HG03457 (cell line): ENCODE data around the gene PAPOLB.
"Not testable (repeated sequence)": the region's sequence is repeated elsewhere in the genome, so short reads cannot be mapped to it uniquely, and the experiment has no call there.

Experiments used
- ATAC-seq: cut with Tn5 transposase; IDR thresholded peaks from one replicate; pipeline ENCODE4 v1.9.1; 2021; ENCODE audit warnings: moderate number of reproducible peaks; ENCODE audit not compliant: unreplicated experiment

PAPOLB gene

GRCh38 chr7:4861673-4862072, at the start of gene PAPOLB:
Gene PAPOLB, minus strand, starts transcription at chr7:4862030. Its CDS starts 220 bp downstream, at chr7:4861810.
- ATAC-seq: no peak

GRCh38 chr7:4911111-4911828, 49.4 kb upstream of the PAPOLB start:
- no peak for ATAC-seq

DNA sequence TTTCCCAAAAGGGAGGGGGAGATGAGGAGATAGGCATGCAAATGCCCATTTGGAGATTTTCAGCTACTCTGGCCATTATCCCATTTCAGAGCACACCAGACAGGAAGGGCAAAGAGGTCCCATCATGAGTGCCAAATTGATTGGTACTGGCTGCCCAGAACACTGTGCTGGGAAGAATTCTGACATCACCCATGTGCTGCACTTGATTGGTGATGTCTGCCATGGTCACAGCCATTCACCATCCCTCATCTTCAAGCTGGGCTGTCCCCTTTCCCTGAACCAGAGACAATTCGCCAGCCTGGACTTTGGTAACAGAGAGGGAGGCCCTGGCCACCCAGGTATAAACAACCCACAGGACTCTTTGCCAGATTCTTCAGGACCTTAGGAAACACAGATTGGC, 44.9 kb upstream of the PAPOLB start:
- no peak for ATAC-seq

GRCh38 chr7:4905171-4905570, 43.3 kb upstream of the PAPOLB start:
- ATAC-seq: no peak

GRCh38 chr7:4904346-4904745, 42.5 kb upstream of the PAPOLB start:
- no peak for ATAC-seq

- ATAC-seq: no peak
Observed at GRCh38 chr7:4895766-4896165, 33.9 kb upstream of the PAPOLB start.

- no peak for ATAC-seq
Observed at GRCh38 chr7:4894482-4894881, 32.7 kb upstream of the PAPOLB start.

DNA sequence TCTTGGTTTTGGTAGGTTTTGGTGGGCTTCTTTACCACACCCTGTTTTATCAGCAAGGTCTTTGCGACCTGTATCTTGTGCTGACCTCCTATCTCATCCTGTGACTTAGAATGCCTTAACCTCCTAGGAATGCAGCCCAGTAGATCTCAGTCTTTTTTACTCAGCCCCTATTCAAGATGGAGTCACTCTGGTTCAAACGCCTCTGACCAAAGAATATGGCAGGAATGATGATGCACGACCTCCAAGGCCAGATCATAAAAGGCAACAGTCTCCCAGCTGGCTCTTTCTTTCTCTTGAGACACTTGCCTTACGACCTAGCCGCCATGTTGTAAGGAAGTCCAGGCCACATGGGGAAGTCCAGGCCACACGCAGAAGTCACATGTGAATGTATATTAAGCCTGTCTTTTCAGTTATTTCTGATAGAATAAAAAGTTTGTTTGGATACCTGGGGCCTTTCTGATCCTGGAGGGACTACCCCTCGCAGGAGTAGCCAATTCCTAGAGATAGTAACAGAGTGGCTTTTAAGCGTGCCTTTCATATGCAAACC, 32.2 kb upstream of the PAPOLB start:
- no peak for ATAC-seq

DNA sequence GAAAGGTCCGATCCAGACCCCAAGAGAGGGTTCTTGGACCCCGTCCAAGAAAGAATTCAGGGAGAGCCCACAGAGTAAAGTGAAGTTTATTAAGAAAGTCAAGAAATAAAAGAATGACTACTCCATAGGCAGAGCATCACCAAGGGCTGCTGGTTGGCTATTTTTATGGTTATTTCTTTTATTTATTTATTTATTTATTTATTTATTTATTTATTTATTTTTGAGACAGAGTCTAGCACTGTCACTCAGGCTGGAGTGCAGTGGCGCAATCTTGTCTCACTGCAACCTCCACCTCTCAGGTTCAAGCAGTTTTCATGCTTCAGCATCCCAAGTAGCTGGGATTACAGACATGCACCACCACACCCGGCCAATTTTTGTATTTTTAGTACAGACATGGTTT, 31.4 kb upstream of the PAPOLB start:
- ATAC-seq: not testable (repeated sequence)

DNA sequence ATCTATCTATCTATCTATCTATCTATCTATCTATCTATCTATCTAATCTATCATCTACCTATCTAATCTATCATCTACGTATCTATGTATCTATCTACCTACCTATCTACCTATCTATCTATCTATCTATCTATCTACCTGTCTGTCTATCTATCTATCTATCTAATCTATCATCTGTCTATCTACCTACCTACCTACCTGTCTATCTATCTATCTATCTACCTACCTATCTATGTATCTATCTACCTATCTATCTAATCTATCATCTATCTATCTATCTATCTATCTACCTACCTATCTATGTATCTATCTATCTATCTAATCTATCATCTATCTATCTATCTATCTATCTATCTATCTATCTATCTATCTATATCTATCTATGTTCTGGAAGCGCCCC, 29.7 kb upstream of the PAPOLB start:
- not testable (repeated sequence) for ATAC-seq

- no peak for ATAC-seq
Observed at GRCh38 chr7:4889682-4890081, 27.9 kb upstream of the PAPOLB start.

- ATAC-seq: no peak
Observed at GRCh38 chr7:4888161-4888560, 26.3 kb upstream of the PAPOLB start.

DNA sequence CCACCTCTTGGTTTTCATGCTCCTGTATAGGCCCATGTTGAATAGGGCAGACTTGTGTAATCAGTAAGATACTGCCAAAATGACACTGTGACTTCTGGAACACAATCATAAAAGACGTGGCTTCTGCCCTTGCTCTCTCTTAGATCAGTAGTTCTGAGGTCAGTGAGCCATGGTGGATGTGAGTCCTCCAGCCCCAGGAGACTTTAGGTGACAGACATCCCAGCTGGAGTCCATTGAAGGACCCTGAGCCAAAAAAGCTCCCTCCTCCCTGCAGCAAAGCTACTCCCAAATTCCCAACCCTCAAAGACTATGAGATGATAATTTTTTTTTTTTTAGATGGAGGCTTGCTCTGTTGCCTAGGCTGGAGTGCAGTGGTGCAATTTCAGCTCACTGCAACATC, 24.8 kb upstream of the PAPOLB start:
- ATAC-seq: no peak

DNA sequence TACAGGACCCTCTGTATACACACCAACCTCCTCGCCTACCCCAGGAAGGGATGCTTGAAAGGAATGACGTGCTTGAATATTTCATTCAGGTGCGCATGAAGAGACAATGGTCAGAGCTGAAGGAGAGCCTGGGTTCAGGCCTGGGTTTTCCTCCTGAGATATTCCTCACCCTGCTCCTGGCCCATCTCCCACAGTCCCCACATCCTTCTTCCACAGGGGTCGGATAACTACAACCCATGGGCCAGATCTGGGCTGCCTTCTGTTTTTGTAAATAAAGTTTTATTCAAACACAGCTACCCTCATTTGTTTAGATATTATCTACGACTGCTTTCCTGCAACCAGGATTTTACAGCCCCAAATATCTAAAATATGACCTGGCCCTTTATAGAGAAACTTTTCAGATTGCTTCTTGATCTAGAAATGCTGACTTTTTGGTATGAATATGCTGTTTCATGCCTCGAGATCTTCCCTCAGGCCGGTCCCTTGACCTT, 23.5 kb upstream of the PAPOLB start:
- ATAC-seq: no peak

DNA sequence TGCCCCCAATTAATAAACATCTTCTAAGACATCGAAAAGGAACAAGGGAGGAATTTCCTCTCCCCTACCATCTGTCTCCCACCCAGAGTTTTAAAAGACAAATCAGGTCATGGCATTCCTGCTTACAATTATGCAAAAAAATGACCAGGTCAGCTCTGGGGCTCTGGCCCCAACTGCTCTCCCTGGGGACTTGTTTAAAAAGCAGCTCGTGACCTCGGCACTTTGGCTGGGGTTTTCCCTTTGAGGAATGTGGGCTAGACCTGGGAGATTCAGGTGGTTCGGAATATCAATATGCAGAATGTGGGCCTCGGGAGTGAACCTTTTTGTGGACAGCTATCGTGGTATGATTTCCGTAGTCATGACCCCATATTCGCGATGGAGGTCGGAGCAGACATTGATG, 22.3 kb upstream of the PAPOLB start:
- no peak for ATAC-seq

DNA sequence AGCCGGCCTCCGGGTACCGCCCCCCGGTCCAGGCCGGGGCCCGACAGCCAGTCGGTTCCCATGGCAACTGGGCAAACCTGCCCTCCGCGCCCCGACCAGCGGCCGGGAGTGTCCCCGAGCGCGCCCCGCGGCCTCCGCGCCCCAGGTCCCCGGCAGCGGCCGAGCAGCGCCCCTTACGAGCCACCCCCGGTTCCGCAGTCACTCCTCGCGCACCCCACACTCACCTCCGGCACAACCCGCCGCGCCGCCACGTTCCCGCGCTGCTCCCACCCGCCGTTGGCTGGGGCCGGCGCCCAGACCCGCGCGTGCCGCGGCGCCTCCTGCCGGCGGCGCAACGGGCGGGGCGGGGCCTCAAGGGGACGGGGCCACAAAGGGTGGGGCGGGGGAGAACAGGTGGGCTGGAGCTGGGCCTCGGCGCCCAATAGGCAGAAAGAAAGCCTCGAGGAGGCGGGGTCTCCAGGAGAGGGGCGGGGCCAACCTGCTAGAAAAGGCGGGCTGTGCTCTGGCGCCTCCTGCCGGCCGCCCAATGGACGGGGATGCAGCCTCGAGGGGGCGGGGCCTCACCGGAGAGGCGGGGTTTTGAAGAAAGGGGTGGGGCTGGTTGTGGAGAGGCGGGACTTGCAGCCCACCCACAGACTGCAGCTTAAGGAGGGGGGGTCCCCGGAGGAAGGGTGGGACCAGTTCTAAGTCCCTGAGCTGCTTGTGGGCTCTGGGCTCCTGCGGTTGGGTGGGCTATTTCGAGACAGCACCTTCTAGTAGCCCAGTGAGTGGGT, 21.7 kb upstream of the PAPOLB start, which contains the start of gene RADIL:
RADIL (minus strand) TSS at position 345 of the 773 bp plus-strand sequence. CDS start 5,577 bp downstream, outside the sequence.
- no peak for ATAC-seq

DNA sequence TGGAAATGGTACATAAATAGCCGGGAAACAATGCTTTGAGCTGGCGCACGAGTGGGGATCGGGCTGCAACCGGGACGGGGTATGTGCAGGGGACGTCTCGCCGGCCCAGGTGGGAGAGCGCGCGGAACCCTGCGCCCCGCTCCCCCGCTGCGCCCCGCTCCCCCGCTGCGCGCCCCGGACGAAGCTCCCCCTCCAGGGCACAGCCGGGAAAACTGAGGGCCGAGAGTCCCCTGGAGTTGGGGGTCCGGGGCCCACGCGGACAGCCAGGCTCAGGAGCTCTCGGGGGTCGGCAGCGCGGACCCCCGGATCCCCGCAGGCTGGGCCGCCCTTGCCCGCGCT, 21.2 kb upstream of the PAPOLB start:
- no peak for ATAC-seq

DNA sequence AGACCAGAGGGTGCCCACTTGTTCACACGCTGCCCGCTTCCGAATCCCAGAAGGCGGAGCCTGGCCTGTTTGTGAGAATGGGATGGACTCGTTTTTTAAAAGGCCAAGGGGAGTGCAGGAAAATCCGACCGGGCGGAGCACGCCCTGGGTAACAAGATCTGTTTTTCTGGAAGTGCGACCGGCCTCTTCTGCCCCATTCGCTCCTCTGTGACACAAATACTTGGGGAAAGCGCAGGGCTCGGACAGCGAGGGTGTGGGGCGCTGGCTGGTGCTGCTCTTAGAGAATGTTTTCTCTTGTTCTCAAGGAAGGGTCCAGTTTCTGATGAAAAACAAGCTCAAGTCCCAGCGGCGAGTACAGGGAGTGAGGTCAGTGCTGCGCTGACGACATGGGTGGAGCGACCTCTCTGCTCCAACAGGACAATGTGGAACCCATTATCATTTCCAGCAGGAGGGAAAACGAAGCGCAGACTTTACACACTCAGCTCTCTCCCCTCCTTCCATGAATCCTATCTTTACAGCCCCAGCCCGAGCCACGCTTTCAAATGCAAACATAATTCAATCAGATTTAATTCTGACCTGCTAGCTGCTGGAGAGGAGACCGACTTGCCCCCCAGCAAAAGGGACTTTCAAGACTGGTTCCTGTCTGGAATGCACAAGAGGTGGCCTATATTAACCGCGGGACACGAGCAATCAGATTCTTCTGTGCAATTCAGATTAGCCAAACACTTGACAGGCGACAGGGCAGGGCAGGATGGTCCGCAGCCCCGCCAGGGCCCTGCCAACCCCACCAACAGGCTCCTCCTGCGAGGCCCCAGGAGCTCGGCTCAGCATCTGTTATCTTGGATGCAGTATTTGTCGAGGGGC, 20.6 kb upstream of the PAPOLB start:
- ATAC-seq: no peak

GRCh38 chr7:4880218-4880617, 18.4 kb upstream of the PAPOLB start:
- no peak for ATAC-seq

GRCh38 chr7:4879396-4880081, 17.7 kb upstream of the PAPOLB start:
- ATAC-seq: no peak
